GM19099 (cell line): Measurements from ENCODE around the gene PRRT1B.

Experiments used
- POLR2A ChIP-seq: IDR thresholded peaks from 3 replicates; pipeline ENCODE4 v1.6.1; 2011; ENCODE audit warnings: low read depth; ENCODE audit not compliant: insufficient read length; ENCODE audit errors: extremely low read depth

The PRRT1B gene

GRCh38 chr9:131562032-131562959 is 17.0 kb downstream of the PRRT1B start:
- no peak for TF ChIP-seq POLR2A

GRCh38 chr9:131565369-131565768 is 20.0 kb downstream of the PRRT1B start:
- no peak for TF ChIP-seq POLR2A

GRCh38 chr9:131566158-131566557 is 20.8 kb downstream of the PRRT1B start:
- no peak for TF ChIP-seq POLR2A

GRCh38 chr9:131567910-131568309 is 22.6 kb downstream of the PRRT1B start:
- TF ChIP-seq POLR2A: no peak

GRCh38 chr9:131574730-131575640 is 29.7 kb downstream of the PRRT1B start:
- TF ChIP-seq POLR2A: no peak

- no peak for TF ChIP-seq POLR2A
Measured at GRCh38 chr9:131575946-131576853, 30.9 kb downstream of the PRRT1B start.

- no peak for TF ChIP-seq POLR2A
Measured at GRCh38 chr9:131577005-131578000, 32.0 kb downstream of the PRRT1B start.

GRCh38 chr9:131578021-131578420 is 32.7 kb downstream of the PRRT1B start:
- no peak for TF ChIP-seq POLR2A

GRCh38 chr9:131578731-131579504 is 33.6 kb downstream of the PRRT1B start:
- TF ChIP-seq POLR2A: no peak

- no peak for TF ChIP-seq POLR2A
Measured at GRCh38 chr9:131579789-131580211, 34.5 kb downstream of the PRRT1B start.

- TF ChIP-seq POLR2A: no peak
Measured at GRCh38 chr9:131580358-131580757, 35.0 kb downstream of the PRRT1B start.

GRCh38 chr9:131582056-131582455 is 36.7 kb downstream of the PRRT1B start:
- TF ChIP-seq POLR2A: no peak
